Measurements from ENCODE around the gene ARHGEF26.

GRCh38 chr3:154236331-154236730 is 115.1 kb downstream of the ARHGEF26 start:
- TF ChIP-seq GATA2 (IDR thresholded peaks at IDR 0.05; ENCODE audit: low read depth, low read length): no peak
- TF ChIP-seq GATA3 (IDR thresholded peaks at IDR 0.05; ENCODE audit: low read depth, low read length): no peak

All from SH-SY5Y (cell line).